Measurements from ENCODE around the gene DYDC2. TPM values are rescaled to one million over a fixed set of nuclear protein-coding genes. Genes with fewer than 3 reads are reported as not detected.

Gene DYDC2, protein sequence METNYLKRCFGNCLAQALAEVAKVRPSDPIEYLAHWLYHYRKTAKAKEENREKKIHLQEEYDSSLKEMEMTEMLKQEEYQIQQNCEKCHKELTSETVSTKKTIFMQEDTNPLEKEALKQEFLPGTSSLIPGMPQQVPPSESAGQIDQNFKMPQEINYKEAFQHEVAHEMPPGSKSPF
- total RNA-seq = not detected

DNA sequence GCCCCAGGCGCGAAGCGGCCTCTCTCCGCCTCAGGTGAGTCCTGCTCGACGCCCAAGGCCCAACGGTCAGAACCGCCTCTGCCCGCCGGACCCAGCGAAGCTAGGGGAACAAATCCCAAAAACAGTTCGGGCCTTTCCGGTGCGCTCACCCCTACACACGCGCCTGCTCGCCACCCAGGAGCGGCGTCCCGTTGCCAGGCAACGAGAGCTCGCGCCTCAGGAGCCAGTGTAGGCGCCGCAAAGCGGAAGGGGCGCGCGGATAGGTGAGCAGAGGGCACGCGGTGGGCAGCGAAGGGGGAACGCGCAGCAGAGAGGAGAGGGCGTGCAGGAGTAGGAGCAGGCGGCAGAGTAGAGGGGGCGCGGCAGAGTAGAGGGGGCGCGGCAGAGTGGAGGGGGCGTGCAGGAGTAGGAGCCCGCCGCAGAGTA lies at the start of gene DYDC2, which contains the start of gene DYDC1:
Gene DYDC2 (plus strand): TSS at position 219 of the 426 bp plus-strand sequence. CDS start 5,663 bp downstream, outside the sequence.
Gene DYDC1 (minus strand): TSS at position 193 of the 426 bp plus-strand sequence. CDS start 4,154 bp downstream, outside the sequence.
- H3K9me3 ChIP-seq = no peaks in the 10 kb centered on the region
- peak within 1 kb of the TSS; percentile 19 to 34 for H3K4me3 ChIP-seq
- intact Hi-C loops (cut with DNase I) = no loop called here
- H3K36me3 ChIP-seq = no peaks in the 10 kb centered on the region
- no peak within 1 kb of the TSS for H3K27ac ChIP-seq
- WGBS = 2% methylated on average over 43 of the region's 43 CpGs
- no peaks in the 10 kb centered on the region for H3K27me3 ChIP-seq (replicated peaks; ENCODE audit: insufficient read depth)
- TF ChIP-seq, protein P1, sequence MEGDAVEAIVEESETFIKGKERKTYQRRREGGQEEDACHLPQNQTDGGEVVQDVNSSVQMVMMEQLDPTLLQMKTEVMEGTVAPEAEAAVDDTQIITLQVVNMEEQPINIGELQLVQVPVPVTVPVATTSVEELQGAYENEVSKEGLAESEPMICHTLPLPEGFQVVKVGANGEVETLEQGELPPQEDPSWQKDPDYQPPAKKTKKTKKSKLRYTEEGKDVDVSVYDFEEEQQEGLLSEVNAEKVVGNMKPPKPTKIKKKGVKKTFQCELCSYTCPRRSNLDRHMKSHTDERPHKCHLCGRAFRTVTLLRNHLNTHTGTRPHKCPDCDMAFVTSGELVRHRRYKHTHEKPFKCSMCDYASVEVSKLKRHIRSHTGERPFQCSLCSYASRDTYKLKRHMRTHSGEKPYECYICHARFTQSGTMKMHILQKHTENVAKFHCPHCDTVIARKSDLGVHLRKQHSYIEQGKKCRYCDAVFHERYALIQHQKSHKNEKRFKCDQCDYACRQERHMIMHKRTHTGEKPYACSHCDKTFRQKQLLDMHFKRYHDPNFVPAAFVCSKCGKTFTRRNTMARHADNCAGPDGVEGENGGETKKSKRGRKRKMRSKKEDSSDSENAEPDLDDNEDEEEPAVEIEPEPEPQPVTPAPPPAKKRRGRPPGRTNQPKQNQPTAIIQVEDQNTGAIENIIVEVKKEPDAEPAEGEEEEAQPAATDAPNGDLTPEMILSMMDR (IDR thresholded peaks at IDR 0.05) = no peak
- no peak for TF ChIP-seq POLR2AphosphoS5 (IDR thresholded peaks at IDR 0.05)
- TF ChIP-seq POLR2A (IDR thresholded peaks at IDR 0.05) = no peak
- H3K4me1 ChIP-seq (replicated peaks) = peaks cover 4% of the 10 kb centered on the region
- DNase-seq (ENCODE audit: low spot score) = peak; percentile 40

DNA sequence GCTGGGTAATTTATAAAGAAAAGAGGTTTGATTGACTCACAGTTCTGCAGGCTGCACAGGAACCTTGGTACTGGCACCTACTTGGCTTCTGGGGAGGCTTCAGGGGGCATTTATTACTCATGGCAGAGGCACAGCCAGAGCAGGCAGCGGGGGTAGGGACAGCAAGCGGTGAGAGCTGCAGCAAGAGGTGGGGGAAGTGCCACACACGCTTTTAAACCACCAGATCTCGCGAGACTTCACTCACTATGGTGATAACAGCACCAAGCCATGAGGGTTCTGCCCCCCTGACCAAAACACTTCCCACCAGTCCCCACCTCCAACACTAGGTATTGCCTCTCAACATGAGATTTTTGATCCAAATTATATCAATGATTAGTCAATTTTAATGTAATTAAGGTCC lies 43.1 kb upstream of the DYDC2 start:
- Histone ChIP-seq H3K9me3 (no peaks in the 10 kb centered on the region), H3K4me3 (no peak overlapping the region), H3K27me3 (replicated peaks; ENCODE audit: insufficient read depth) (no peaks in the 10 kb centered on the region), H3K36me3 (no peaks in the 10 kb centered on the region), H3K4me1 (replicated peaks) (no peaks in the 10 kb centered on the region), H3K27ac (no peak overlapping the region)
- DNase-seq (ENCODE audit: low spot score) = no peak
- TF ChIP-seq POLR2A (IDR thresholded peaks at IDR 0.05) = no peak
- TF ChIP-seq, protein P1 (IDR thresholded peaks at IDR 0.05) = no peak
- TF ChIP-seq POLR2AphosphoS5 (IDR thresholded peaks at IDR 0.05) = no peak
- intact Hi-C loops (cut with DNase I) = no loop called here
- WGBS = 77% methylated on average over 5 of the region's 5 CpGs

DNA sequence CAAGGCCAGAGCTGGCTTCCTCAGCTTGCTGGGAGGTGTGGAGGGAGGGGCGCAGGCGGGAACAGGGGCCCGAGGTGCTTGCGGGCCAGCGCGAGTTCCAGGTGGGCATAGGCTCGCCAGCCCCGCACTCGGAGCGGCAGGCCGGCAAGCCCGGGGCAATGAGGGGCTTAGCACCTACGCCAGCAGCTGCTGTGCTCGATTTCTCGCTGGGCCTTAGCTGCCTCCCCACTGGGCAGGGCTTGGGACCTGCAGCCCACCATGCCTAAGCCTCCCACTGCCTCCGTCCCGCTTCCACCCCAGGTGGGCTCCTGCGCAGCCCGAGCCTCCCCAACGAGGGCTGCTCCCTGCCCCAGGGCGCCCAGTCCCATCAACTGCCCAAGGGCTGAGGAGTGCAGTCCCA lies 41.2 kb upstream of the DYDC2 start:
- 94% methylated on average over 21 of the region's 21 CpGs for WGBS
- Histone ChIP-seq H3K36me3 (no peaks in the 10 kb centered on the region), H3K4me1 (replicated peaks) (no peaks in the 10 kb centered on the region), H3K27me3 (replicated peaks; ENCODE audit: insufficient read depth) (no peaks in the 10 kb centered on the region), H3K9me3 (no peaks in the 10 kb centered on the region), H3K4me3 (no peak overlapping the region), H3K27ac (no peak overlapping the region)
- no peak for DNase-seq (ENCODE audit: low spot score)
- intact Hi-C loops (cut with DNase I) = no loop called here
- TF ChIP-seq POLR2A (IDR thresholded peaks at IDR 0.05) = no peak
- TF ChIP-seq, protein P1 (IDR thresholded peaks at IDR 0.05) = no peak
- TF ChIP-seq POLR2AphosphoS5 (IDR thresholded peaks at IDR 0.05) = no peak

DNA sequence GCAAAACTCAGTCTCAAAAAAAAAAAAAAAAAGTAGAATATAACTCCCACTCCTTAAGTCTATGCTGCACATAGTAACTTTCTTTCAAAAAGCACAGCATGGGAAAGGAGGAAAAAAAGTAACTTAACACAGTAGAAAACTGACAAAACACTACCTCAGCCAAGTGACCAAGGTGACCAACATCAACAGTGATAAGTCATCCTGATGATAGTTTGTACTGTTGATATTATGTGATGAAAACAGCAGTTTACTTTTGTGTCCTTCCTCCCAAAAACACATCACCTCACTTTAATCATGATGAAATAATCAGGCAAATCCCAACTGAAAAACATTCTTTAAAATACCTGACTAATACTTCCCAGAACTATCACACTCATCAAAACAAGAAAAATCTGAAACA lies 37.8 kb upstream of the DYDC2 start:
- no peaks in the 10 kb centered on the region for H3K27me3 ChIP-seq (replicated peaks; ENCODE audit: insufficient read depth)
- intact Hi-C loops (cut with DNase I) = no loop called here
- TF ChIP-seq, protein P1 (IDR thresholded peaks at IDR 0.05) = no peak
- TF ChIP-seq POLR2AphosphoS5 (IDR thresholded peaks at IDR 0.05) (no peak), POLR2A (IDR thresholded peaks at IDR 0.05) (no peak)
- no peaks in the 10 kb centered on the region for H3K36me3 ChIP-seq
- no peaks in the 10 kb centered on the region for H3K4me1 ChIP-seq (replicated peaks)
- H3K9me3 ChIP-seq = no peaks in the 10 kb centered on the region
- no peak overlapping the region for H3K27ac ChIP-seq
- no peak for DNase-seq (ENCODE audit: low spot score)
- H3K4me3 ChIP-seq = no peak overlapping the region

DNA sequence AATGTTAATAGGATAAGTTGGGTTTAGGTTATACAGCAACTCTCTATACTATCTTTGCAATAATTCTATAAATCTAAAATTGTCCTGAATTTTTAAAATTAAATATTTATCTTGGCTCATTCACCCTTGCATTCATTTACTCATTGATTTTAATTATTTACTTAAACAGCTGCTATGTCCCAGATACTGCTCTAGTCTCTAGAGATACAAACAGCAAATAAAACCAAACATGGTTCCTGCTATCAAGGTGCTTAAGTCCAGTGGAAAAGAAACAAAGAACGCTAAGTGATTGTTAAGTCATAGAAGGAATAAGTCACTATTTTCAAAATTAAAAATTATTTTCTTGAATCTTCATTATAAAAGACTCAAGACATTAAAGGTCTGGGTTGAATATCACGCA lies 37.3 kb upstream of the DYDC2 start:
- intact Hi-C loops (cut with DNase I) = no loop called here
- Histone ChIP-seq H3K36me3 (no peaks in the 10 kb centered on the region), H3K27me3 (replicated peaks; ENCODE audit: insufficient read depth) (no peaks in the 10 kb centered on the region), H3K4me3 (no peak overlapping the region), H3K4me1 (replicated peaks) (no peaks in the 10 kb centered on the region), H3K27ac (no peak overlapping the region), H3K9me3 (no peaks in the 10 kb centered on the region)
- WGBS = 78% methylated on average over 2 of the region's 2 CpGs
- TF ChIP-seq POLR2A (IDR thresholded peaks at IDR 0.05) (no peak), POLR2AphosphoS5 (IDR thresholded peaks at IDR 0.05) (no peak)
- TF ChIP-seq, protein P1 (IDR thresholded peaks at IDR 0.05) = no peak
- DNase-seq (ENCODE audit: low spot score) = no peak
